B cell (primary cell): ENCODE results near the gene TUBA1B. TPM values are rescaled to one million over a fixed set of nuclear protein-coding genes. Genes with fewer than 3 reads are reported as not detected.

Source experiments
- ATAC-seq: fragments of 200-7000 bp; cut with Tn5 transposase; one replicate; pipeline ENCODE4 v1.10.0; 2021; ENCODE audit warnings: low read depth, mild to moderate bottlenecking, moderate number of reproducible peaks, moderate library complexity
- CTCF ChIA-PET: fragments of 350-600 bp; sonication (Branson Sonifier 250); formaldehyde crosslinking; loops from one replicate; lab custom pipeline; 2021; ENCODE audit warnings: antibody characterized with exemption, inconsistent platforms; lab: Charles Lee
- POLR2A ChIA-PET: fragments of 350-600 bp; sonication (Branson Sonifier 250); formaldehyde crosslinking; loops from one replicate; lab custom pipeline; 2021; ENCODE audit warnings: antibody characterized with exemption; lab: Charles Lee
- DNase-seq: peaks from one replicate; pipeline ENCODE4 v3.0.0; 2013
- H2AFZ ChIP-seq: 2 replicates; pipeline ENCODE4 v1.6.1; 2012; ENCODE audit warnings: mild to moderate bottlenecking, low read depth, low read length; ENCODE audit not compliant: insufficient read depth, poor library complexity, severe bottlenecking
- H3K27ac ChIP-seq, 2 donors: 1 replicate in 1 of 2; 2 replicates in 1 of 2; pipeline ENCODE4 v1.5.1; 2012 to 2013; ENCODE audit warnings: low read length in 2 of 2, mild to moderate bottlenecking in 2 of 2, moderate library complexity in 1 of 2
- H3K27me3 ChIP-seq, 4 experiments: fragments of 200-600 bp in 1 of 4; sonication (generic) in 1 of 4; replicated peaks in 1 of 4; 1 replicate in 2 of 4; 2 replicates in 2 of 4; pipeline versions ENCODE4 v1.6.1 to v1.7.0; 2013 to 2016; ENCODE audit warnings: low read length in 3 of 4, mild to moderate bottlenecking in 2 of 4, mixed read lengths in 1 of 4, moderate library complexity in 1 of 4; ENCODE audit not compliant: insufficient read depth in 4 of 4, control insufficient read depth in 3 of 4; ENCODE audit errors: control extremely low read depth in 1 of 4
- H3K36me3 ChIP-seq, 2 experiments: replicated peaks in 1 of 2; 1 replicate in 1 of 2; 2 replicates in 1 of 2; pipeline versions ENCODE4 v1.6.1 to v1.7.1; 2013; ENCODE audit warnings: low read length in 1 of 2; ENCODE audit not compliant: insufficient read depth in 2 of 2, control insufficient read depth in 1 of 2; ENCODE audit errors: control extremely low read depth in 1 of 2, extremely low read depth in 1 of 2
- H3K4me1 ChIP-seq, 2 donors: fragments of 200-600 bp in 1 of 2; sonication (generic) in 1 of 2; 1 replicate in 1 of 2; 2 replicates in 1 of 2; pipeline versions ENCODE4 v1.5.1 to v1.6.1; 2013 to 2017; ENCODE audit warnings: low read length in 2 of 2; ENCODE audit not compliant: control insufficient read depth in 2 of 2, insufficient read depth in 2 of 2
- H3K4me2 ChIP-seq: replicated peaks from 2 replicates; pipeline ENCODE3; 2012; ENCODE audit warnings: mild to moderate bottlenecking, low read depth, low read length; ENCODE audit not compliant: poor library complexity, severe bottlenecking
- H3K4me3 ChIP-seq, 5 experiments: fragments of 200-600 bp in 1 of 5; sonication (generic) in 1 of 5; 1 replicate in 3 of 5; 2 replicates in 2 of 5; pipeline versions ENCODE4 v1.5.1 to v1.7.0; 2011 to 2016; ENCODE audit warnings: low read length in 4 of 5, mild to moderate bottlenecking in 4 of 5, low read depth in 2 of 5, control low read depth in 1 of 5, moderate library complexity in 1 of 5; ENCODE audit not compliant: insufficient read depth in 1 of 5; ENCODE audit errors: control extremely low read depth in 1 of 5, extremely low read depth in 1 of 5
- H3K79me2 ChIP-seq: fragments of 200-600 bp; sonication (generic); one replicate; pipeline ENCODE4 v1.6.0; 2016; ENCODE audit warnings: low read length; ENCODE audit not compliant: control insufficient read depth, insufficient read depth
- H3K9ac ChIP-seq: fragments of 200-600 bp; sonication (generic); 2 replicates; pipeline ENCODE4 v1.6.1; 2017; ENCODE audit warnings: mild to moderate bottlenecking, low read length, moderate library complexity
- H3K9me3 ChIP-seq, 3 donors: one replicate each; pipeline versions ENCODE4 v1.6.1 to v1.7.1; 2013; ENCODE audit warnings: low read length in 2 of 3; ENCODE audit not compliant: control insufficient read depth in 2 of 3, insufficient read depth in 1 of 3; ENCODE audit errors: control extremely low read depth in 1 of 3
- H4K20me1 ChIP-seq: 2 replicates; pipeline ENCODE4 v1.6.0; 2012; ENCODE audit warnings: mild to moderate bottlenecking, low read length; ENCODE audit not compliant: insufficient read depth, control insufficient read depth, poor library complexity, severe bottlenecking
- H3K27ac Mint-ChIP-seq: one replicate; pipeline ENCODE4 v1.8.0; 2021; ENCODE audit warnings: mixed read lengths
- H3K27me3 Mint-ChIP-seq: one replicate; pipeline ENCODE4 v1.8.0; 2021; ENCODE audit warnings: mixed read lengths
- H3K4me1 Mint-ChIP-seq: one replicate; pipeline ENCODE4 v1.8.0; 2021; ENCODE audit warnings: mixed read lengths
- H3K4me3 Mint-ChIP-seq: one replicate; pipeline ENCODE4 v1.8.0; 2021; ENCODE audit warnings: mixed read lengths
- H3K9me3 Mint-ChIP-seq: one replicate; pipeline ENCODE4 v1.8.0; 2022; ENCODE audit warnings: mixed read lengths; ENCODE audit not compliant: insufficient read depth
- EZH2 ChIP-seq: IDR thresholded peaks from 2 replicates; pipeline ENCODE4 v1.6.1; 2012; ENCODE audit warnings: borderline replicate concordance, low read depth, mild to moderate bottlenecking, moderate library complexity, low read length; ENCODE audit not compliant: insufficient read depth, poor library complexity, severe bottlenecking
- WGBS: methylation state at CpG from one replicate; pipeline ENCODE4 v1.1.5; 2013; ENCODE audit warnings: missing lambda C conversion rate; ENCODE audit not compliant: insufficient coverage; 5-methylcytosine and 5-hydroxymethylcytosine counted together
- intact Hi-C: fragments of 100-400 bp; cut with micrococcal nuclease; formaldehyde crosslinking; loops from one replicate; pipeline ENCODE4 v1.10.0; 2022
- polyA plus RNA-seq: library from polyadenylated mRNA; depleted of rRNA; stranded (reverse); fragments of >200 nt; gene quantifications from 2 replicates; pipeline ENCODE4 v1.2.3, GENCODE V29; 2012
- total RNA-seq, 2 donors: library from RNA; stranded (reverse); fragments of 120-200 nt in 1 of 2; gene quantifications; 1 replicate in 1 of 2; 2 replicates in 1 of 2; pipeline versions ENCODE4 v1.2.3 to v1.2.4, GENCODE V29; 2013 to 2022
- TF ChIP-seq, protein P1 (sequence below): fragments of 200-600 bp; IDR thresholded peaks from one replicate; pipeline ENCODE4 v1.8.0; 2022; ENCODE audit warnings: antibody characterized with exemption, mild to moderate bottlenecking

Gene TUBA1B
- total and polyA plus RNA-seq, 2 donors (not counting 1 experiment from before 2014, with no cell fraction given), result 327 to 615 TPM

GRCh38 chr12:49088150-49088931 lies 42.9 kb downstream of the TUBA1B start:
- peak overlapping the region; percentile 66 for H3K4me2 ChIP-seq
- H3K9me3 ChIP-seq, result peaks cover 0 to 15% (median 0%) of the 10 kb centered on the region in 3 donors
- H3K27me3 ChIP-seq, result peaks cover 0 to 56% (median 37%) of the 10 kb centered on the region in 4 experiments
- ChIA-PET CTCF (interaction anchor here (0.6 to 6.9 kb wide), 32 partner anchors 9 to 254 kb away, joined by 3 to 193 read pairs (median 4); partner anchors contain the start of genes DHH, LMBR1L, RHEBL1 and TUBA1A), POLR2A (interaction anchor here (0.7 to 1.9 kb wide), 3 partner anchors 43 to 147 kb away, joined by 4 to 8 read pairs (median 4); partner anchors contain the start of genes TUBA1A and TUBA1B)
- peak overlapping the region in 1 of 5 experiments; percentile 10 for H3K4me3 ChIP-seq
- Mint-ChIP-seq H3K4me3 (peak overlapping the region; percentile 70), H3K4me1 (peaks cover 38% of the 10 kb centered on the region), H3K27ac (no peak overlapping the region), H3K9me3 (no peaks in the 10 kb centered on the region), H3K27me3 (peaks cover 46% of the 10 kb centered on the region)
- no peak for TF ChIP-seq EZH2
- TF ChIP-seq, protein P1, sequence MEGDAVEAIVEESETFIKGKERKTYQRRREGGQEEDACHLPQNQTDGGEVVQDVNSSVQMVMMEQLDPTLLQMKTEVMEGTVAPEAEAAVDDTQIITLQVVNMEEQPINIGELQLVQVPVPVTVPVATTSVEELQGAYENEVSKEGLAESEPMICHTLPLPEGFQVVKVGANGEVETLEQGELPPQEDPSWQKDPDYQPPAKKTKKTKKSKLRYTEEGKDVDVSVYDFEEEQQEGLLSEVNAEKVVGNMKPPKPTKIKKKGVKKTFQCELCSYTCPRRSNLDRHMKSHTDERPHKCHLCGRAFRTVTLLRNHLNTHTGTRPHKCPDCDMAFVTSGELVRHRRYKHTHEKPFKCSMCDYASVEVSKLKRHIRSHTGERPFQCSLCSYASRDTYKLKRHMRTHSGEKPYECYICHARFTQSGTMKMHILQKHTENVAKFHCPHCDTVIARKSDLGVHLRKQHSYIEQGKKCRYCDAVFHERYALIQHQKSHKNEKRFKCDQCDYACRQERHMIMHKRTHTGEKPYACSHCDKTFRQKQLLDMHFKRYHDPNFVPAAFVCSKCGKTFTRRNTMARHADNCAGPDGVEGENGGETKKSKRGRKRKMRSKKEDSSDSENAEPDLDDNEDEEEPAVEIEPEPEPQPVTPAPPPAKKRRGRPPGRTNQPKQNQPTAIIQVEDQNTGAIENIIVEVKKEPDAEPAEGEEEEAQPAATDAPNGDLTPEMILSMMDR, result peak; percentile 96
- H3K79me2 ChIP-seq, result no peaks in the 10 kb centered on the region
- ATAC-seq (peak; percentile 92), DNase-seq (peak; percentile 88)
- H3K9ac ChIP-seq, result no peak overlapping the region
- intact Hi-C loops, result loop anchor here (1.0 kb wide), 4 partner anchors 18 to 147 kb away; no protein-coding TSS in a partner anchor
- H4K20me1 ChIP-seq, result peaks cover 15% of the 10 kb centered on the region
- peak overlapping the region; percentile 53 for H2AFZ ChIP-seq
- no peak overlapping the region for H3K27ac ChIP-seq
- 1% methylated on average over 15 of the region's 18 CpGs for WGBS
- H3K36me3 ChIP-seq, result no peaks in the 10 kb centered on the region
- peaks cover 47 to 48% of the 10 kb centered on the region in 2 donors for H3K4me1 ChIP-seq
